ENCODE data around the gene PUDP.
A peak's percentile ranks its signal among the peaks of the same experiment; 100 is the strongest.

The PUDP gene

GRCh38 chrX:7147978-7148854 lies at the start of gene PUDP:
TSS of gene PUDP (minus strand) at chrX:7148153. CDS start at chrX:7148113, 40 bp downstream.
- TF ChIP-seq CTCF (IDR thresholded peaks at IDR 0.05; ENCODE audit: low read depth, low read length, missing control alignments): peak; percentile 23
- peak; percentile 80 for DNase-seq
- no peaks in the 10 kb centered on the region for H3K27me3 ChIP-seq (replicated peaks)
- H3K4me3 ChIP-seq (ENCODE audit: low read depth, low read length): peak within 1 kb of the TSS; percentile 89
- no peaks in the 10 kb centered on the region for H3K36me3 ChIP-seq (replicated peaks)
- H3K27ac ChIP-seq: peak within 1 kb of the TSS; percentile 57
- in situ Hi-C loops (cut with HindIII; ENCODE audit: low pct_ligation_motif_present, low sequenced_read_pairs): no loop called here

- no peaks in the 10 kb centered on the region for H3K36me3 ChIP-seq (replicated peaks)
- no peak for TF ChIP-seq CTCF (IDR thresholded peaks at IDR 0.05; ENCODE audit: low read depth, low read length, missing control alignments)
- no peaks in the 10 kb centered on the region for H3K27me3 ChIP-seq (replicated peaks)
- no peak for DNase-seq
- in situ Hi-C loops (cut with HindIII; ENCODE audit: low pct_ligation_motif_present, low sequenced_read_pairs): no loop called here
- H3K27ac ChIP-seq: no peak overlapping the region
- no peak overlapping the region for H3K4me3 ChIP-seq (ENCODE audit: low read depth, low read length)
Measured at GRCh38 chrX:7194606-7195005, 46.7 kb upstream of the PUDP start.

- no peak overlapping the region for H3K27ac ChIP-seq
- DNase-seq: no peak
- in situ Hi-C loops (cut with HindIII; ENCODE audit: low pct_ligation_motif_present, low sequenced_read_pairs): no loop called here
- no peak for TF ChIP-seq CTCF (IDR thresholded peaks at IDR 0.05; ENCODE audit: low read depth, low read length, missing control alignments)
- H3K27me3 ChIP-seq (replicated peaks): no peaks in the 10 kb centered on the region
- no peaks in the 10 kb centered on the region for H3K36me3 ChIP-seq (replicated peaks)
- H3K4me3 ChIP-seq (ENCODE audit: low read depth, low read length): no peak overlapping the region
Measured at GRCh38 chrX:7192871-7193270, 44.9 kb upstream of the PUDP start.

GRCh38 chrX:7191681-7192110 lies 43.7 kb upstream of the PUDP start:
- TF ChIP-seq CTCF (IDR thresholded peaks at IDR 0.05; ENCODE audit: low read depth, low read length, missing control alignments): peak; percentile 28
- no peak for DNase-seq
- no peaks in the 10 kb centered on the region for H3K36me3 ChIP-seq (replicated peaks)
- H3K27ac ChIP-seq: no peak overlapping the region
- in situ Hi-C loops (cut with HindIII; ENCODE audit: low pct_ligation_motif_present, low sequenced_read_pairs): no loop called here
- H3K27me3 ChIP-seq (replicated peaks): no peaks in the 10 kb centered on the region
- H3K4me3 ChIP-seq (ENCODE audit: low read depth, low read length): no peak overlapping the region

GRCh38 chrX:7190157-7190556 lies 42.2 kb upstream of the PUDP start:
- TF ChIP-seq CTCF (IDR thresholded peaks at IDR 0.05; ENCODE audit: low read depth, low read length, missing control alignments): no peak
- DNase-seq: no peak
- in situ Hi-C loops (cut with HindIII; ENCODE audit: low pct_ligation_motif_present, low sequenced_read_pairs): no loop called here

More at GRCh38 chrX:7190157-7190556, 42.2 kb upstream of the PUDP start:
- Histone ChIP-seq H3K4me3 (ENCODE audit: low read depth, low read length) (no peak overlapping the region), H3K27ac (no peak overlapping the region), H3K36me3 (replicated peaks) (no peaks in the 10 kb centered on the region), H3K27me3 (replicated peaks) (no peaks in the 10 kb centered on the region)

All from brain microvascular endothelial cell (primary cell).